Stimulated activated CD8-positive, alpha-beta memory T cell treated with anti-CD3 and anti-CD28 coated beads, Interleukin-15, amount 100 ng/mL, for 48 hours (primary cell): ENCODE measurements around the gene MACROD1.
"Not testable (repeated sequence)": the region's sequence is repeated elsewhere in the genome, so short reads cannot be mapped to it uniquely, and the experiment has no call there.

Experiments used
- DNase-seq, 2 donors: peaks; one replicate each; pipeline ENCODE4 v3.0.0-alpha.2; 2020; ENCODE audit warnings: low read depth in 2 of 2

Gene MACROD1

DNA sequence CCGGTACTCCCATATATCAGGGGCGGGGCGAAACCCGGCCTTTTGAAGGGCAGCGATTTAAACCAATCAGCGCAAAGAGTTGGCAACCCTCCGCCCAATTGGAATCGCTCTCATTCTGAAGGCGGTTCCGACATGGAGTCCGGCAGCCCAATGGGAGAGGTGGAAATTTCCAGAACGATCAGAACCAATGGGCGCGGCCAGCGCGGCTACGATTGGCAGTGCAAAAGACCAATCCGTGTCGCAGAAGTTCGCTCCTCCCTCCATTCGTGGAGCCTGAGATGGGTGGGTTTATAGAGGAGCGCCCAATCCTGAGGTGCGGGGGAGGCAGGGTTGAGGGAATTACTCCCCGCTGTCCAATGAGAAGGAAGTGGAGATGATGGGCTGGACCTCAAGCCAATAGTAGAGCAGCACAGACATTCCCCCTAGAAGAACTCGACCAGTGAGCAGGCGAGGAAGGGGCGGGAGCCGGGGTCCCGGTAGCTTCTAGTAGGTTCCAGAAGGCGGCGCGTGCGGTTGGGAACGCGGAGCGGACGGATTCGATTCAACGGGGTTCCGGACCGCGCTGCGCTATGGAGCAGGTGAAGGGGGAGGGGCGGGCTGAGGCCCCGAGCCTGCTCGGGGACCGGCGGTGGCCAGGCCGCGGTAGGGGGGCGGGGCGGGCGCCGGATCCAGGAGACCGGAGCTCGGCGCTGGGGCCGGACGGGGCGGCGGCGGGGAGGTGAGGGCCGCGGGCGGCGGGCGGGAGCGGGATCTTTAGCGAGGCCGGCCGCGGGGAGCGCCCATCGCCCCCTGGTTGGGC, 20.0 kb upstream of the MACROD1 start, which contains the start of gene STIP1:
STIP1 (plus strand) TSS at position 479 of the 799 bp plus-strand sequence; CDS start at position 570, 91 bp downstream.
- DNase-seq, result peak; percentile 96 to 97

GRCh38 chr11:64185175-64185692, 19.3 kb upstream of the MACROD1 start:
- peak in 1 of 2 donors; percentile 20 for DNase-seq

DNA sequence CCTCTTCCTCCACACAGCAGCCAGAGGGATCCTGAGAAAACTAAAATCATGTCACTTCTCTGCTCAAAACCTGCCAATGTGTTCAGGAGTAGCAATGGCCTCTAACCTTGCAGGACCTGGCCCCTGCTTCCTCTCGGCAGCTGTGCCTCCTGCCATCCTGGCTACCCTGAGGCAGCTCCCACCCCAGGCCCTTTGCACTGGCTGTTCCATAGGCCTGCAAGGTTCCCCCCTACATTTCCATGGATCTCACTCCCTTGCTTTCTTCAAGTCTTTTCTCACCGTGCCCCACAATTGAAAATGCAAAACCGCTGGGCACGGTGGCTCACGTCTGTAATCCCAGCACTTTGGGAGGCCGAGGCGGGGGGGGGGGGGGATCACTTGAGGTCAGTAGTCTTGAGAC, 18.0 kb upstream of the MACROD1 start:
- DNase-seq, result no peak

GRCh38 chr11:64181506-64182411, 15.8 kb upstream of the MACROD1 start:
- DNase-seq, result peak; percentile 39 to 45

DNA sequence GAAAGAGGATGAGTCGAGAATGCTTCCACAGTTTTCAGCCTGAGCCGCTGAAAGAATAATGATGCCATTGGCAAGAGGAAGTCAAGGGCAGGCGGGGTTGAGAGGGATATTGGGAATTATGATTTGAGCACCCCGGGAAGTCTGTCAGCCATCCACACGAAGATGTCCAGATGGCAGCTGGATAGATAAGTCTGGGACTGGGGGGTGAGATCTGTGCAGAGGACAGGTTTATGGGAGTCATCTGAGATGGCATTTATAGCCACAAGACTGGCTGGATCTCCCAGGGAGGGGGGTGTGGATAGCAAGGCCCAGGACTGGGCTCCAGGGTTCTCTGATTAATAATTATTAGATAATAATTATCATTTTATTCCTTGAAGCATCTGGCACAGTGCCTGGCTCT, 15.0 kb upstream of the MACROD1 start:
- DNase-seq, result no peak

- no peak for DNase-seq
Measured at GRCh38 chr11:64178951-64179639, 13.2 kb upstream of the MACROD1 start.

DNA sequence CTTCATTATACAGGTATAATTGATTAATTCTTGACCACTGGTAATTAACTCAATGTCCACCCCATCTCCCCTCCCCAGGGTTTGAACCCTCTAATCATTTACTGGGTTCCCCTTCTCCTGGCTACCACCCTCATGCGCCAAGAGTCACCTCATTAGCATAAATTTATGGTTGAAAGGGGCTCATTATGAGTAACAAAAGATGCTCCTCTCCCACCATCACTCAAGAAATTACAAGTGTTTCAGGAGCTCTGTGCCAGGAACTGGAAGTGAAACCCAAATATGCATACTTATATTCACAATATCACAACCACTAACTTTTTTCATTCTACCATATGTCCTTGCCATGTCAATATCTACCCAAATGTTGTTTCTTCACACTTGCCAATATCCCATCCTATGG, 12.3 kb upstream of the MACROD1 start:
- DNase-seq, result no peak

GRCh38 chr11:64176751-64177150, 10.8 kb upstream of the MACROD1 start:
- no peak for DNase-seq

DNA sequence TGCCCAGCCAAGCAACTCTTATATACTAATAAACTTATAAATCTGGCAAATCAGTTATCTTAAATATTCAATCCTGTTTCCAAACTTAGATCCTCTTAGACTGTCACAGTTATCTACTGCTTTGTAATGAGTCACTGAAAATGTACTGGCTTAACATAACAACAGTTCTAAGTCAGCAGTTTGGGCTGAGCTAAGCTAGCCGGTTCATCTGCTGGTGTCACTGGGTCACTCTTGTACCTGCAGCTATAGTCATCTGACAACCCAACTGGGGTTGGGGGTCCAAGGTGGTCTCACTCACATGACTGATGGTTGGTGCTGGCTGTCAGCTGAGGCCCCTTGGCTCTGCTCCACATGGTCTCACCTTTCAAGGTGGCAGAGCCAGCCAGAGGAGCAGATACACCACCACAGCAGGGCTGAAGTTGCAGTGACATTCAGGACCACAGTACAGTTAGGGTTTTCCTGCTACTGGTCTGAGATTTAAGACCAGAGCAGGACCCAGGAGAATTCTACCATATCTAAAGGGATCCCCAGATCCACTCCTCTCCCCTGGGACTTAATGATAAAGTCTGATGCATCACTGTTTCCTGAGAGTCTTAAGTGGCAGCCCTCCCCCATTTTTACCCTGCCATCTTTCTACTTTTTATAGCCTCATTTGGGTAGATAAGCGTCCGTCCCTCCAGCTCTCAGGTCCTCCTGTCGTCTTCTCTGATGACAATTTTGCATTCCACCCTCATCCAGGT, 7.9 kb upstream of the MACROD1 start:
- no peak for DNase-seq

DNA sequence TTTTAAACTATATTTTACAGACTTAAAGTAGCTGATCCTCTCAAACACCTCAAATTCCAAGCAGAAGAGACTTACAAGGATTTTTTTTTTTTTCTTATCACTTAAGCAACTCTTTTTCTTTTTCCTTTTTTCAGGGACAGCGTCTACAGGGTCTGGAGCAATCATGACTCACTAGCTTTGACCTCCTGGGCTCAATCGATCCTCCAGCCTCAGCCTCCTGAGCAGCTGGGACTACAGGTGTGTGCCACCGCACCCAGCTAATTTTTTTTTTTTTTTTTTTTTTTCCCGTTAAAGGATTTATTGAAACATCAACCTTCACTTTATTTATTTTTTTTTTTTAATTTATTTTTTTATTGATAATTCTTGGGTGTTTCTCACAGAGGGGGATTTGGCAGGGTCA, 4.5 kb upstream of the MACROD1 start:
- DNase-seq, result no peak

DNA sequence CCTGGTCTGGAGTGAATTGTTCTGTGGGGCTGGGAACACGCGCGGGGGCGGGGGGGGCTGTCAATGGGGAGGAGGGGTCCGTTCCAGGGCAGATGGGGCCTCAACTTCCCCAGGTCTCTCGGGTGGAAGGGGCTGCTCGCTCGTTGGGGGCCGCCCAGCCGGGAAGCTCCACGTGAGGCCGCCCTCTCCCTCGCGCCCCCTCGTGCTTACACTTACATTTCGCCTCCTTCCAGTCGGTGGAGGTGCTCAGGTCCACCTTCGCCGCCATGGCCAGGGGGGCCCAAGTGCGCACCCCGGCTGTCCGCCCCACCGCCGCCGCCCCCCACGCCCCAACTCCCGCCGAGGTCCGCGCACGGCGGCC, 452 bp downstream of the MACROD1 start:
- peak in 1 of 2 donors; percentile 11 for DNase-seq

DNA sequence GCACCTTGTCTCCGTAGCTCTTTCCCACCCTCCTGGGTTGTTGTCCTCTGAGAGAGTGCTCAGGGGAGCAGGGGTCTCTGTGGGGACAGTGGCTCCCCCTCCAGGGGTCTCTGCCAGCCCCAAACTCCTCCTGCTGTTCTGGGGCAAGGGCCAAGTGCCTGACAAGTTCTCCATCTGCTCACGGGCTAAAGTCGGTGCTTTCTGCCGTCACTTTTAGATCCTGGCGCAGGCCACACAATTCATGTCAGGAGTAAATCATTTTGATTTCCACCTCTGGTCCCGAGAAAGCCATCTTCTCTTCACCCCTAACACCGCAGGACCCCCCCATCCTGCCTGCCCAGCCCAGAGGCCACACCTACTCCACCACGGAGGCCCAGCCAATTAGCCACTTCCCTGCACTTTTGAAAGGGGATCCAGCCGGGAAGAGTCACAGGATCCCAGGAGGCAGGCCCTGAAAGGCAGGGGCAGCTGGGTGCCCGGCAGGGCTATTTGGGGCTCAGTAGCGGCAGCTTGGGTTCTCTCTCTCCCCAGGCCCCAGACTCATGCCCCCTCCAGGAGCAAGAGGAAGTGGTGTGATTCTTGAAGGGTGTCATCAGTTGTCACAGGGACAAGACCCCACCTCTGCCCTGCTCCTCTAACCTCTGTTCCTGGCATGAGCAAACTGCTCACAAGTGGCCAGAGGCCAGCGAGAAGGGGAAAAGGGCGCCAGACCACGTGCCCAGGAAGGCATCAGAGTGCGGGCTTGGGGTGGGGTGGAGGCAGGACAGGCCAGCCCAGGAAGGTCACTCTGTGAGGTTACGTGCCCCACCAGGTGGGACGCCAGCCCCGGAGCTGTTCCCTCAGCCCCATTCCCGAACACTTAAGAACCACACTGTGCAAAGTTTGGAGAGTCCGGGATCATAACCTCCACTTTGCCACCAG, 1.3 kb downstream of the MACROD1 start:
- DNase-seq, result no peak

DNA sequence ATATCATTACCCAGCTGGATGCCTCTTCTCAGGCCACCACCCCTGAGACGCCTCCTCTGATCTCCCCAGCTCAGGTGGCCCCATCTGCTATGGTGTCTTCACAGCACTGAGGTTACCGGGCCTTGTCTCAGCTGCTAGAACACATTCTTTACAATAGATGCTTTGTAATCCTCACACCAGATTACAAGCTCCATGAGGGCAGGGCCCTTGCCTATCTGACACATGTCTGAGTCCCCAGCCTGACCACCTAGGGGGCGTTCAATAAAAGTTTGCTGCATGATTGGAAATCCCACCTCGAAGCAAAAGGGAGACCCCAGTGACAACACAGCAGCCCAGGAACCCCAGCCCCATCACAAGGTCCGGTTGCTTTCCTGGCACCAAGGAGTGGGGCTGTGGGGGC, 2.0 kb downstream of the MACROD1 start:
- DNase-seq, result no peak

GRCh38 chr11:64162769-64163168, 3.1 kb downstream of the MACROD1 start:
- not testable (repeated sequence) for DNase-seq

- DNase-seq, result no peak
Measured at GRCh38 chr11:64161037-64161436, 4.9 kb downstream of the MACROD1 start.

DNA sequence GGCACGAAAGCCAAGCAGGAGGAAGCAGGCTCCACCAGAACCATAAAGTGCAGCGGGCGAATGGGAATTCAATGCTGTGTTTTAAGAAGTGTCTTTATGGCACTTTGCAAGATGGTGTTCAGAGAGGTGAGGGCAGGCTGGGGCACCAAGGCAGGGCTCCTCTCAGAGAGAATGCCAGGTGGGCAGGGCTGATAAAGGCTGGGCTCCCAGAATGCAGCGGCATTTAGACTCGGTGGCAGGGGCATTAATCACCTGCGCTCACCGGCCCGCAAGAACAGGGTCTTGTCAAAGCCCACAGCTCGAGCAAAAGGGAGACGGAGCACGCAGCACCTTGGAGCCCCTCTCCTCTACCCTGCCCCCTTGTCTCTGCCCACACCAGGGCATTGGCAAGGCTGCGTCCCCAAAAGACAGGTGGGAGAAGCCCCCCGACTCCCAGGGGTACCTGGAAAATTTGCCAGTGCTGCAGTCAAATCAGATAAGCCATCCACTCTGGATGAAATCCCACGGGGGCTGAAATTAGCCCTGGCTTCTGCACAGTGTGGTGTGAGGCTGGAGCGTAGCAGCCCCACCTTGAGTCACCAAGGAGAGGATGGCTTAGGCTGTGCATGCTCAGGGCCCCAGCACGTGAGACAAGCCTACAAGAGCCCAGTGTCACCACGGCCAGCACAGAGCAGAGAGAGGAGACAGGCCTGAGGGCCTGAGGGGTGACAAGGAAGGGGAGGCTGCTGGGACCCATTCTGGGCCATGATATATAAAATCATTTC, 8.1 kb downstream of the MACROD1 start:
- no peak for DNase-seq

- DNase-seq, result no peak
Measured at GRCh38 chr11:64156235-64157011, 9.5 kb downstream of the MACROD1 start.

DNA sequence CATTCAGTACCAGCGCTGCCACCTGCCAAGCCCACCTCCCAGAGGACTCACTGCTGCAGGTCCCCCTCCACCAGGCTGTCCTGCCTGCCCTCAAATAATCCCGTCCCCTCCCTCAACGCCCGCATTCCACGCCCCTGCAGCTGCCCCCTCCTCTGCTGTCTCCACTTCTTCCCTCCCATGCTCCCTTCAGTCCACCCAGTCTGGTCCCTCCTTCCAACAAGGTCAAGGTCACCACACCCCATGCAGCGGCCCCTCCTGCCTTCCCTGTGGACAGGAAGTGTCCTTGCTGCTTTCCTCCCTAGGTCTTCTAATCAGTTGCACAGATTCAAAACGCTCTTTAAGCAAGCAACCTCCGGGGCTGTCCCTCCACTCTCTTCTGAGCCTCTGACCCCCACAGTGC, 12.1 kb downstream of the MACROD1 start:
- DNase-seq, result no peak
